ENCODE measurements around the gene GPATCH2.
"Not testable (repeated sequence)": the region's sequence is repeated elsewhere in the genome, so short reads cannot be mapped to it uniquely, and the experiment has no call there.

The GPATCH2 gene

GRCh38 chr1:217525773-217526490, 105.0 kb downstream of the GPATCH2 start:
- DNase-seq (ENCODE audit: low spot score), result no peak

DNA sequence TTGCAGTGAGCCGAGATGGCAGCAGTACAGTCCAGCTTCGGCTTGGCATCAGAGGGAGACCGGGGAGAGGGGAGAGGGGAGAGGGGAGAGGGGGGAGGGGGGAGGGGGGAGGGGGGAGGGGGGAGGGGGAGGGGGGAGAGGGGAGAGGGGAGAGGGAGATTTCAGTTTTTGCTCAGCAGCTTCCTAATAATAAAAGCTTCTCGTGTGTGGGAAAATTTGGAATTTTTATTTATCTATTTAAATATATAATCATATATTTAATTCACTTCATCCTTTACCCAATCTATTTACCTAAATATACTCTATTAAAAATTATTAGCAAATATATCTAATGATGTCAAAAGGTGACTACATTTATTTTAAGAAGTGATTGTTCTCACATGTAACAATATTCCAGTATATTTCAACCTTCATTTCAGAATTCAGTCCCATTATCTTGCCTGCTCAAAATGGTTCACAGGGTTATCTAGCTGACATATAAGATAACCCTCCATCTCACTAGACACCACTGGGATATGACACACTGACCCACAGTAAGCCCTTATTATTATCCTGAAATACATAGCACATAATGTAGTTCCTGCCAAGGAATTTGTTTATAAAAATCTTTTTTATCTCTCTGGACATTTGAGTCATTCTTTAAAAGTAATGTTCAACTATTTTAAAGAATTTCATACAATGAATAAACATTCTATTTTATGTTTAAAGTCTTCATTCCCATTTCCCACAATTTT, 105.9 kb downstream of the GPATCH2 start:
- DNase-seq (ENCODE audit: low spot score), result no peak

DNA sequence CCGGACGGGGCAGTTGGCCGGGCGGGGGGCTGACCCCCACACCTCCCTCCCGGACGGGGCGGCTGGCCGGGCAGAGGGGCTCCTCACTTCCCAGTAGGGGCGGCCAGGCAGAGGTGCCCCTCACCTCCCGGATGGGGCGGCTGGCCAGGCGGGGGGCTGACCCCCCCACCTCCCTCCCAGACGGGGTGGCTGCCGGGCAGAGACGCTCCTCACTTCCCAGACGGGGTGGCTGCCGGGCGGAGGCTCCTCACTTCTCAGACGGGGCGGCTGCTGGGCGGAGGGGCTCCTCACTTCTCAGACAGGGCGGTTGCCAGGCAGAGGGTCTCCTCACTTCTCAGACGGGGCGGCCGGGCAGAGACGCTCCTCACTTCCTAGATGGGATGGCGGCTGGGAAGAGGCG, 107.0 kb downstream of the GPATCH2 start:
- not testable (repeated sequence) for DNase-seq (ENCODE audit: low spot score)

GRCh38 chr1:217522277-217522676, 108.6 kb downstream of the GPATCH2 start:
- no peak for DNase-seq (ENCODE audit: low spot score)

DNA sequence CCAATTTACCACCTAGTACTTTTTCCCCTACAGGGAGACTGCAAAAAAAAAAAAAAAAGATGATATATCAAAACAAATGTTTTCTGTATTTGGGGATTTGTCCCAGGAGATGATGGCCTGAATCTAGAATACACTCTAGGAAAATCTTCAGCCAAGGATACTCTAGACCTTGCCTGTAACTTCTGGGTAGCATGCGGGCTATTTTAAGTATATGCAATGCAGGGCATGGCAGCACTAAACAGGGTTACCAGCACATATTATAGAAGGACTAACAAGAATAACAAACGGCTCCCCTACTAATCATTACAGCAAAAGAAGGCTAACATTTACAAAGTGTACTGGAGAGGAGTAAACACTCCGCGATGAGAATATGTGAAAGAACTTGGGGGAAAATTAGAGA, 109.6 kb downstream of the GPATCH2 start:
- DNase-seq (ENCODE audit: low spot score), result no peak

DNA sequence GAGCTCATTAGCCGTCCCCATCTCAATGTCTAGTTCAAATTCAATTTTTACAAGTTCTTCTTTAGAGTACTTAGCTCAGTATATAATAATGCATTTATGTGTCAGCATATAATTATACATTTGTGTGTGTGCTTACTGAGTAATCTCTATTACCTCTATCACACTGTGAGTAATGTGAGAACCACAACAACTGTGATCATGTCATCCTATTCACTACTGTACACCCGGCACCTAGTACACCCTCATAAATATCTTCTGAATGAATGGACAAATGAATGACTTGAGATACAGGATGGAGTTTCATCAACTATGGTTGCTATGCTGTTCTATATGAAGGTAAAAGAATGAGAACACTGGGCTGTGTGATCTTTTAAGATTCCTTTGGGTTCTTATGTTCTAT, 124.0 kb downstream of the GPATCH2 start:
- no peak for DNase-seq (ENCODE audit: low spot score)

- DNase-seq (ENCODE audit: low spot score), result no peak
Observed at GRCh38 chr1:217498209-217498608, 132.7 kb downstream of the GPATCH2 start.

GRCh38 chr1:217495249-217495648, 135.6 kb downstream of the GPATCH2 start:
- DNase-seq (ENCODE audit: low spot score), result no peak

DNA sequence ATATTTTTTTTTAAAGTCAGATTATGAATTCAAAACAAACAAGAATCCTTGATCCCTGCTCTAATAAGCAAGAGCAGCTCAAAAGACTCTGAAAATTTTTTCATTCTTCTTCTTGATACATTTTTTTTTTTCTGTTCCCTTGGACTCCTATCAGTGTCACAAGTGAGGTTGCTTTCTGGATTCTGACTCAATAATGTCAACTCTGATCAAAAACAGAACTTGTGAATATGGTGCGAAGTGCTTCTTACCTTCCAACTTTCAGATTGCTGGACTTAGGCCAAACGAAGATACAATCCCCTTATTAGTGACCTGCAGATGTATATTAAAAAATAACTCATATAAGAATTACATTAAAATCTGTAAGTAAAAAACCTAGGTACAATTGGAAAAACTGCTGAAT, 136.1 kb downstream of the GPATCH2 start:
- no peak for DNase-seq (ENCODE audit: low spot score)

DNA sequence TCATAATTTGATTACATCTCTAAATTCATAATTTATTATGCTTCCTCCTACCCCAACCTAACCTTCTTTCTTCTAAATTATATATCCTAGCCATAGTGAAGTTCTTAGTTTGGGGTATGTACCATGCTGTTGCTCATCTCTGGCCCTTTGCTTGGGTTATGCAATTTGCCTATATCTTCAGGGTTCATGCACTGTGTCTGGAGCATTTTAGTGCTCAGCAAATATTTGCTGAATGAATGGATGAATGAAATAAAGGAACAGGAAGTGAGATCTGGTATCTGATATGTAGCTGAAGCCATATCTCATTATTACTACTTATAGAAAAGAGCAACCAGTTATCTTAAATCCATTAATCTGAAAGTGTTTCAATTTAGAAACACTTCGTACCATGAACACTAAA, 137.6 kb downstream of the GPATCH2 start:
- DNase-seq (ENCODE audit: low spot score), result peak; percentile 19

DNA sequence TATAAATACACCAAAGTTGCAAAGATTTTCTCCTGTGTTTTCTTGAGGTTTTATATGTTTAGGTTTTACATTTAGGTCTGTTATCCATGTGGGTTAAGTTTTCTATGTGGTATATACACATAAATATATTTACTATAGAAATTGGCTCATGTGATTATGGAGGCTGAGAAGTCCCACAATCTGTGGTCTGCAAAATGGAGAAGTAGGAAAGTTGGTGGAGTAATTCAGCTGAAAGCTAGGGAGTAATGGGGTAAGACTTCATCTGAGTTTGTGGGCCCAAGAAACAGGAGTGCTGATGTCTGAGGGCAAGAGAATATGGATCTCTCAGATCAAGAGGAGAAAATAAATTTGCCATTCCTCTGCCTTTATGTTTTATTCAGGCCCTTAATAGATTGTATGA, 146.0 kb downstream of the GPATCH2 start:
- DNase-seq (ENCODE audit: low spot score), result no peak

DNA sequence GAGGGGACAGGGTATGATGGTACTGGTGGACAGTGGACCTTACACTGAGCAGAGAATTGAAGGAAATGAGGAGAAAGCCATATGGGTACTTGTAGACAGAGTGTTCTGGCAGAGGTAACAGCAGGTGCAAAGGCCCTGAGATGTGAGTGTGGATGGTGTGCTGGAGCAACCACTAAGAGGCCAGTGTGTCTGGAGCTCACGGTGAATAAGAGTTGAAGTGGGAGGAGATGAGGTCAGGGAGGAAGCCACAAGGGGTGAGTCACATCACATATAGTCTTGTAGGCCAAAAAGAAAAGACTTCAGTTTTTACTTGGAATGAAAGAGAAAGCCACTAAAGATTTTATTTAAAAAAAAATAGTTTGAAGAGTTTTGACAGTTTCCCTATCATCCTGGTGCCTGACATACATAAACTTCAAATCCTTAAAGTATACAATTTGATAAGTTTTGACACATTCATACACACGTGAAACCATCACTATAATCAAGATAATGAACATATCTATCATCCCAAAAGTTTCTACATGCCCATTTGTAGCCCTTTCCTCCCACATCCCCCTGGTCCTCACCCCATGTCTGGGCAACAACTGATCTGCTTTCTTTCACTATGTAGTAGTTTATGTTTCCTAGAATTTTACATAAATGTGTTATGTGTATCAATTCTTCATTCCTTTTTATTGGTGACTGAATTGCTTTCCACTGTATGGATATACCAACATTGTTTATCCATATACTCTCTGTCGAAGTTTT, 148.4 kb downstream of the GPATCH2 start:
- no peak for DNase-seq (ENCODE audit: low spot score)

- no peak for DNase-seq (ENCODE audit: low spot score)
Observed at GRCh38 chr1:217478450-217478849, 152.4 kb downstream of the GPATCH2 start.

DNA sequence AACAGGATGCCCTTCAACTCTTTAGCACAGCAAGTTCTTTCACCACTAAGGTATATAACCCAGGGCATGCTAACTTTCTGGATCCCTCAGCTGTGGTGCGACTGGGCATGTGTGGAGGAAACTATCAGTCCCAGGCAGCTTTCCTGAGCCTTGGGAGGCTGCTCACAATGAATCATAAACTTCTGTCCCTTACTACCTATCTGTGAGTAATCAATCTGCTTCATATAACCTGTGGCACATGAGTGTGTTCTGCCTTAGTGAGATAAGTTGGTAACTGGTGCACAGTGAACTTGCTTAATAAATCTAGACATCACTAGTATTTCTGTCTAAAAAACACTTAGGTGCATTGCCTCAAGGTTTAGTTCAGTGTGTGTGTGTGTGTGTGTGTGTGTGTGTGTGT, 158.0 kb downstream of the GPATCH2 start:
- no peak for DNase-seq (ENCODE audit: low spot score)

GRCh38 chr1:217471403-217471802, 159.5 kb downstream of the GPATCH2 start:
- DNase-seq (ENCODE audit: low spot score), result no peak

- no peak for DNase-seq (ENCODE audit: low spot score)
Observed at GRCh38 chr1:217469983-217470382, 160.9 kb downstream of the GPATCH2 start.

- no peak for DNase-seq (ENCODE audit: low spot score)
Observed at GRCh38 chr1:217465102-217465501, 165.8 kb downstream of the GPATCH2 start.

DNA sequence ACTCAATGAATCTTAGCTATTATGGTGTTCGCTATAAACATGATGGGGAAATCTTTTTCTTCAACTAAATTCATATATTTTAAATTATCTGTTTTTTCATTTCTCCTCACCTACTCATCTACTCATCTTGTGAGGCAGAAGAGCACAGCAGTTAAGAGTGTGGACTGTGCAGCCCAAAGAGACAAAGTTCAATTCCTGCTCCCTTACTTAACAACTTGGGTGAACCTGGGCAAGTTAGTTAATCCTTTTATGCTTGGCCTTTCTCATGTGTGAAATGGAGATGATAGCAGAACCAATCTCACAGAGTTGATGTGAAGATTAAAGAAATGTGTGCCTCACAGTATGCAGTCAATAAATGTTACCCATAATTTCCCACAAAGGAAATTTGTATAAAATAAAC, 168.2 kb downstream of the GPATCH2 start:
- DNase-seq (ENCODE audit: low spot score), result no peak

DNA sequence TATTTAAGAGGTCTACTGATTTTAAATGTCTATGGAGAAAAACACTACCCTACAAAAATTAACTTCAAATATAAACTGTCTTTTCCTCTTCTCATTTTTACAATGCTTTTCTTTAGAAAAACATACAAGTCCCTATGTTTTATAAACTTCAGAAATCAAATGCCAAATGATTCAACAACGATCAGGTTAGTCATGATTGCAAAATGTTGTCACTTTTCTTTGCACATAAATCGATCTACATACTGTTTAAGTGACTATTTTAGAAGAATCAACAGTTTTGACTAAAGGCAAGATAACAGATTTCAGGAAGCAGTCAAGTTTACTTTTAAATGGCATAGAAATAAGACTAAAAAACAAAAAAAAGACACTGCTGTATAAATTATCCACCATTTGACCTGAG, 168.7 kb downstream of the GPATCH2 start:
- no peak for DNase-seq (ENCODE audit: low spot score)

DNA sequence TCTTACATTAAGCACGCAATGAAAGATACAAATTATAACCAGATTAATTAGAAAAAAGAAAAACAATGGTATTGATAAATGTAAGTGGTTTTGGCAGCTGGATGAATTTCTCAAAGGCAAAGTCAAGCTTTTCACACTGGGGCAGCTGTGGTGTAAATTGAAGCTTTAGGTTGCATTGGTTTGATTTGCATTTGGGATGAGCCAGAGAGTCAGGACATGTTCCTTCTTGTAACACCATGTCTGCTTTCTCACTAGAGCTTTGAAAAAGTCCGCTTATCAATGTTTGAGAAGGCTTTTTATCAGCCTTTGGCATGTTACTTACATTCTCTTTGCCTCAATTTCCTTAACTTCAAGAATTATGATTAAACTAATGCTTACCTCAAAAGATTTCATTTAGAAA, 173.9 kb downstream of the GPATCH2 start:
- no peak for DNase-seq (ENCODE audit: low spot score)

- no peak for DNase-seq (ENCODE audit: low spot score)
Observed at GRCh38 chr1:217456261-217456660, 174.6 kb downstream of the GPATCH2 start.

DNA sequence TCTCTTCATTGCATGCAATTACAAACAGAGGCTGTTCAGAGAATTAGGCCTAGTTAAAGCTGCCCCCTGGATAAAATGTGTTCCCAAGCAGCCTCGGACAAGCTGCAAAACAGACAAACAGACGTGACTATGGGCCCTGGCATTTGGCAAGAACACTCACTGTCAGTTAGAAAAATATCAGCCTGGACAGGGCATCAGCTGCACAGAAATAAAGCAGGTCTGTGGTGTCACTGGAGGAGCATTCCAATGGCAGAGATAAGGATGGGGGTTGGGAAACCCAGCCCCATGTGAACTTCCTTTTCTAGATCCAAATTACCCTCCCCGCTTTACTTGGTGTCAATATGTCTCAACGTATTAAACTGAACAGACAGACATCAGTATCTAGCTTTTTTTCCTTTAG, 177.1 kb downstream of the GPATCH2 start:
- no peak for DNase-seq (ENCODE audit: low spot score)

DNA sequence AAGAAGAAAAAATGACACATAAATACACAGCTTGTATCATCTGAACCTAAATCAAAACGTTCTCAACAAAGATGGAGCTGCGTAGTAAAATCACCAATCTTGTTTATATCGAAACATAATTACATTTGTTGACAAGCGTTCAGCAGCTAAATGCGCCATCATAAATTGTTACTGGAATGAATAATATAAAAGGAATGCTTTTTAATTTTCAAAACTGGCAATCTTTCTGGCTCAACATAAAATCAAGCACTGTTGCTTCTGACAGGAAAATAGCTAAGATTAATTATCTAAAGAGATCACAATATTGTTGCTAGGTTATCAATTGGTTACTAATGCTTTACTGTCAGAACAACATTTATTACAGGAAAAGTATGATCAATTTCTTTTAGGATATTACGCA, 181.5 kb downstream of the GPATCH2 start:
- DNase-seq (ENCODE audit: low spot score), result no peak

All from HuH-7.5 (cell line).